CD4-positive, alpha-beta T cell treated with Interleukin-6 for 4 hours (primary cell): ENCODE measurements around the gene ST6GALNAC4.

ENCODE experiments used
- DNase-seq: peaks from one replicate; pipeline ENCODE4 v3.0.0-alpha.2; 2020; ENCODE audit warnings: mixed read lengths

The ST6GALNAC4 gene

DNA sequence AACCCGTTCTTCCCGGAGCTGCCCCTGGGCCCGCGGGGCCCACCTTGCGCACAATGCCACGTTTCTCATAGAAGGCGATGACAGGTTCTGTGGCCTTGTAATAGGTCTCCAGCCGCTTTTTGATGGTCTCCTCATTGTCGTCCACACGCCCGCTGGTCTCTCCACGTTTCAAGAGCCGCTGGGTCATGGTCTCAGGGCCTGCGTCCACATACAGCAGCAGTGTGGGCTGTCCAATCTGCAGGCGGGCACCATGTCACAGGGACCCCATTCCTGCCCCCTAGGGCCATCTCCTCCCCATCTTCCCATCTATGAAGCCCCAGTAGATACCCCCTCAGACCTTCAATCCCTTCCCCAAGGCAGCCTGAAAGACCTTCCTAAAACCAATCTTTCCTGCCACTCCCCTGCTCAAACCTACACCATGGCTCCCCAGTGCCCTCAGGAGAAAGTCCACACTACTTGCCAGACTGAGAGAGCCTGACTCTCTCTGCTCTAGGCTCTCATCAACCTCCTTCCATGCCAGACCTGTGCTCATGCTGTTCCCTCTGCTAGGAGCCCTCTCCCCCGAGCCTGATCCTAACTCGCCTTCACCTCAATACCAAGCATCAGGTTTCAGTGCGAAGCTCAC, 48.5 kb downstream of the ST6GALNAC4 start:
- DNase-seq: no peak

DNA sequence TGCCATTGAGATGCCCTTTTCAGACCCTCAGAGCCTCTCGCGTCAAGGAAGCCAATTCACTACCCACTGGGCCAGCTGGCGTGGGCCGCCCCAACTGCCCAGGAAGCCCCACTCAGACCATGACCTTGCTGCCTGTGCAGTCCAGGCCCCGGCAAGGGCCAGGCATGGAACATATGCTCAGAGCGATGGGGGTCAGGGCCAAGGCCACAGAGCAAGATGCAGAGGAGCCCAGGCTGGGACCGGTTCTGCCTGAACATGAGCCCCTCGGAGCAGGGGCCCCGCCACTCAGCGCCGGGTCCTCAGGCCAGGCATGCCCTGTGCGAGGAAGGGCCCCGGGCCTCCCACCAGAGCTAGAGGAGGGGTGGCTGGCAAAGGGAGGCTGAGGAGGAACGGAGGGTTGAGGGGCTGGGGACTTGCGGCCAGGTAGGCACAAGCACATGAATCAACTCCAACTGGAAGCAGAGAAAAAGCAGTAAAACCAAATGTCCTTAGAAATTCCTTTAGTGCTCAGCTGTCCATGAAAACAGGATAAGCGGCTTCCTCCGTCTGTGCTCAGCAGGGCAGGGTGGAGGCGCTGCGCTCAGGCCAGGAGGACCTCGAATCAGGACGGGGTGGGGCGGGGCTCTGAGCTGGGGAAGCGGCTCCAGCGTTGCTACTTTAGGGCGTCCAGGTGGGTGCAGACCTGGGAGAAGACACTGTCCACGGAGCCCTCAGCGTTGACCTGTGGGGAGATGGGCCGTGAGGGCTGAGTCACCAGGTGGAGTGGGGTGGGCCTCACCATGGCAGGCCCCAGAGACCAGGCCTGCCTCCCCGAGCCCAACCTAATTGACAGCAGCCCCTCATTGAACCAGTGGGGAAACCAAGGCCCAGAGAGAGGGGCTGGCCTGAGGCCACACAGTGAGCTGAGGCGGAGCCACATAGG, 49.2 kb downstream of the ST6GALNAC4 start:
- no peak for DNase-seq

DNA sequence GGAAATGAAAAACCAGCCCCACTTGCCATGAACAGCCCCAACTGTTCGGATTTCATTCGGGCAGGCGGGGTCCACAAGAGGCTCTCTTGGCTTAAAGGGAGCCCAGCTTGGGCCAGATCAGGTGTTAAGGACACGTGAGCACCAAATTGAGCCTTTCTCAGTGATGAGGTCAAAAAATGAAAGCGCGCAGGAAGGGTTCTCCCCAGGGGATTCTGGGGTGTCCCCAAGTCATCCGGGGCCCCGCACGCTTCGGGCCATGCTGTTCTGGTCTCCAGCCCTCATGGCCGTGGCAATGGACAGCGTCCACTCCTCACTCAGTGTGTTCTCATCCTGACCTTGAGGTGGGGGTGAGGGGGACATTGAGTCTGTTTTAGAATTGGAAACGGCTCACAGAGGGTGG, 50.3 kb downstream of the ST6GALNAC4 start:
- DNase-seq: no peak

DNA sequence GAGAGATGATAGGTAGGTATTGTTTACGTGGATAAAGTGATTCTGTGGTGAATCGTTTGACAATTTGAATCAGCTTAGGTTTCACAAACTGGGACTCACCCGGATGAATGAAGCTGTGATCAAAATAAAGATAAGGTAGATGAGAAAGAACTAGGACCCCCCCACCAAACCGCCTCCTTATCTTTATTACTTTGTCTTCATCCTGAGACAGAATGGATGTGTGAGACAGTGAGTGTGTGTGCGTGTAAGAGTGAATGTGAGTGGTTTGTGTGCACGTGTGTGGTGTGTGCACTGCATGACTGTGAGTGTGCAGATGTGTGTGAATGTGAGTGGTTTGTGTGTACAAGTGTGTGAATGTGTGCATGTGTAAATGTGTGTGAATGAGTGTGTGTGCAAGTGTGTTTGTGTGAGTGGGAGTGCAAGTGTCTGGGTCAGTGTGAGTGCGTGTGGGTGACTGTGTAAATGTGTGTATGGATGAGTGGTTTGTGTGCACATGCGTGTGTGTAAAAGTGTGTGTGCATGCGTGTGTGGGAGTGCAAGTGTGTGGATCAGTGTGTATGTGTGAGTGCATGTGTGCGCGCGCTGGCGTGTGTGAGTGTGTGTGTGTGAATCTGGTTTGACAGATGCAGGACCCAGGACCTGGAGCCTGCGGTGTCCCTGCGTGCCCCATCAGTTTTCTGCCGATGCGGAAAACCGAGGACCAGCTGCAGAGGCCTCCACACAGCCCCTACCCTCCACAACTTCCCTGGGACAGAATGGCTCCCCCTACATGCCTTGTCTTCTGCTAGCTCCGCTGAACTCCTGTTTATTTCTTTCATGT, 51.0 kb downstream of the ST6GALNAC4 start:
- peak; percentile 40 for DNase-seq

DNA sequence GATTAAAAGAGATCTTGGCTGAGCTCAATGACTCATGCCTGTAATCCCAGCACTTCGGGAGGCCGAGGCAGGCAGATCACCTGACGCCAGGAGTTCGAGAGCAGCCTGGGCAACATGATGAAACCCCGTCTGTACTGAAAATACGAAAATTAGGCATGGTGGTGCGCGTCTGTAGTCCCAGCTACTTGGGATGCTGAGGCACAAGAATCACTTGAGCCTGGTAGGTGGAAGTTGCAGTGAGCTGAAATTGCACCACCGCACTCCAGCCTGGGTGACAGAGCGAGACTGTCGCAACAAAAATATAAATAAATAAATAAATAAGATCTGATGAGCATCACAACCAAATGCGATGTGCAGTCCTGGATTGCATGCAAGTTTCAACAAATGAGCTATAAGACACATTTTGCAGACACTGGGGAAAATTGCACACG, 53.6 kb downstream of the ST6GALNAC4 start:
- DNase-seq: no peak

DNA sequence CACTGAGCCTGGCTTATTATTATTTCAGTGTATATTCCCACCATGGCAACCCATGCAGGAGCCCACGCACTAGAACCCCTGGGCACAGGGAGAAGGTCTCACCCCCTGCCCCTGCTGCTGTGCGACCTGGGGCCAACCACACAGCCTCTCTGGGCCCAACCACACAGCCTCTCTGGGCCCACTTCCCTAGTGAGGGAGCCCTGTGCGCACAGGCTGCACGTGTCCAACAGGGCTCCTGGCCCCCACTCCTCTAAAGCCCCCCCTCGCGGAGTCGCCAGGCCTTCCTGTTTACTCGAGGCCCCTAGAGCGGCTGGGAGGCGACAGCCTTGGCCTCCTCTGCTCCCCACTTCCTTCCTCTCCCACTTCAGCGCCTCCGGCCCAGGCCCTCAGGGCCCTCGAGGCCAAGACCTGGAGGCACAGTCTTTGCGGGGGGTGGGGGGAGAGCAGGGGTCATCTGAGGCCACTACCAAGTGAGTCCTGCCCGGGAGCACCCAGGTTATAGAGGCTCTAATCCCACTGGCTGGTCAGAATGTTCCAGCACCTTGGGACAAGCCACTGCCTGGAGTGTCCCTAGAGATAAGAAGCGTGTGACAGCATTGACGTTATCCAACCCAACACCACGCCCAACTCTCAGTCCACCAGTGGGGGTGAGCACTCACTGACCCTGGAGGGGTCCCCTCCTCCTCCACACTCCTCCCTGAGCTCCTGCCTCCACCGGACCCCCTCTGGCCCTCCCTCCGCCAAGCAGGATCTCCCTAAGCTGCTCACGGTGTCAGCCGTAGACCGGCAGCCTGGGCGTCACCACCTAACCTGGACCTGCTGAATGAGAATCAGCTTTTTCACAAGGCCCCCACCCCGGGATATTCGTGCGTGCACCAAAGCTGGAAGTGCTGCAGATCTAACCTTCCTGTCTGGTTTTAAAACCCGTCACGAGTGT, 54.5 kb downstream of the ST6GALNAC4 start:
- peak; percentile 69 for DNase-seq

DNA sequence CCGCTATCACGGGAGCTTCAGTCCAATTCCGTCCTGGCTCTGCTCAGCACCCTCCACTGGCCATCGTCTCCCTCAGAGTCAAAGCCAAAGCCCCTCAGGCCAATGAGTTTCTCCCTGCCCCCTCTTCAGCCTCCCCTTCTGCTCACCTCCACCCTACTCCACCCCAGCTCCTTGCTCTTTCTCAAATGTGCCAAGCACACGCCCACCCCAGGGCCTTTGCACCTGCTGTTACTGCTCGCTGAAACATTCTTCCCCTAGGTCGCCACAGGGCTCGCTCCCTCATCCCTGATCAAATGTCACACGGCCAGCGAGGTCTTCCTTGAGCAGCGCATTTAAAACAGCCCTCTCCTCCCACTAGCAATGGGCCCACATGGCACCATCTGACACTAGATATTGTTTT, 56.1 kb downstream of the ST6GALNAC4 start:
- DNase-seq: no peak

DNA sequence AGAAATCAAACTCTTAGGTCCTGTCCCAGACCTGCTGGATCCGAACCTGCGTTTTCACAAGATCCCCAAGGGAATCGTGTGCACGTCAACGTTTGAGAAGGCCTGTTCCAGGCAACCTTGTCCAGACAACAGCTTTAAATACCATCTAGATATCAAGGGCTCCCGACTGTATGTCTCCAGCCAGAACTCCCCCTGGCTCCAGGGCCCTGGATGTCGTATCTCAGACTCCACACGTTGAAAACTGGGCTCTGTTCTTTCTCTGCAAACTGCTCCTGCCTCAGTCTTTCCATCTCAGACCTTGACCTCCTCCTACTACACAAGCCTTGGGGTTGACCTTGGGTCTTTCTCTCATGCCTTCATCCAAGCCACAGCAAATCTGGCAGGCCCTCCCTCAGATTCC, 56.6 kb downstream of the ST6GALNAC4 start:
- DNase-seq: no peak

DNA sequence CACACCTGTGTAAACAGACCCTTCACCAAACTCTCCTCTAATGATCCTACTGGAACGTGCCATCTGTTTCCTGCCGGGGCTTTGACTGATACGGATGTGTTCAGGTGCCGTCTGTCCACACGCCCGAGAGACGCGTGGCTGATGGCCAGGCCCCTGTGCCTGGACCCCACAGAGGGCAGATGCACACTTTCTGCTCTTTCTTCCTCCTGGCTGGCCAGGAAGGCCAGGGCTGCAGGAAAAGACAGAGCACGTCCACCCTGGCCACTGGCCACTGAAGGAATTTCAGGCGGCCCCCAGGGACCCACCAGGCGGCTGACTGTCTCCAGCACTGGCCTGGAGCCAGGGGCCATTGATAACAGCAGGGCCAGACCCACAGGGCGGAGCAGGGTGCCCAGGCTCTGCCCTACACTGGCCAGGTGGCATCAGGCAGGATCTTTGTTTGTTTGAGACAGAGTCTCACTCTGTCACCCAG, 58.8 kb downstream of the ST6GALNAC4 start:
- DNase-seq: no peak
